H1 (cell line): ENCODE measurements around the gene EDC3. TPM values are rescaled to one million over a fixed set of nuclear protein-coding genes. Genes with fewer than 3 reads are reported as not detected.

Experiments
- BCL11A ChIP-seq, 2 experiments: IDR thresholded peaks; one replicate each; pipeline ENCODE4 v1.6.1; 2011; ENCODE audit warnings: low read depth in 2 of 2, low read length in 2 of 2, mild to moderate bottlenecking in 2 of 2
- BRCA1 ChIP-seq: IDR thresholded peaks from 2 replicates; pipeline ENCODE4 v1.6.1; 2012; ENCODE audit warnings: low read depth, low read length, improper control_type of control experiment
- E2F6 ChIP-seq: IDR thresholded peaks from 2 replicates; pipeline ENCODE4 v1.6.1; 2012; ENCODE audit warnings: inconsistent platforms
- GTF2F1 ChIP-seq: IDR thresholded peaks from 2 replicates; pipeline ENCODE4 v1.6.1; 2012; ENCODE audit warnings: low read depth, low read length, improper control_type of control experiment, borderline replicate concordance
- SAP30 ChIP-seq: fragments of 300-600 bp; sonication (generic); IDR thresholded peaks from 2 replicates; pipeline ENCODE4 v1.7.1; 2012; ENCODE audit warnings: low read length, moderate library complexity, mild to moderate bottlenecking, inconsistent platforms; ENCODE audit not compliant: insufficient read depth, insufficient replicate concordance
- SIRT6 ChIP-seq: IDR thresholded peaks from one replicate; pipeline ENCODE4 v1.7.1; 2012; ENCODE audit warnings: low read length, inconsistent platforms
- SP1 ChIP-seq: IDR thresholded peaks from 2 replicates; pipeline ENCODE4 v1.6.1; 2011; ENCODE audit warnings: low read depth, low read length
- TCF12 ChIP-seq: IDR thresholded peaks from 2 replicates; pipeline ENCODE4 v1.6.1; 2011; ENCODE audit warnings: low read depth, mild to moderate bottlenecking, low read length
- polyA plus RNA-seq, 7 experiments: library from polyadenylated mRNA; depleted of rRNA in 3 of 7; stranded (reverse) in 5 of 7; unstranded in 2 of 7; fragments of >200 nt in 5 of 7; fragments of 200-250 nt in 2 of 7; gene quantifications; 1 replicate in 5 of 7; 2 replicates in 1 of 7; 4 replicates in 1 of 7; pipeline versions ENCODE4 v1.2.1 to v1.2.3, GENCODE V29; 2011 to 2013; ENCODE audit warnings: missing spikeins in 2 of 7, mixed read lengths in 2 of 7
- total RNA-seq: library from RNA; stranded (reverse); fragmentation: NEBNext Ultra II Directional; extraction: Animal tissue kit (Norgen Biotek cat#: 25700); gene quantifications from 2 replicates; pipeline ENCODE4 v1.2.1, GENCODE V29; 2021
- TF ChIP-seq, protein P1 (sequence below): fragments of 300-600 bp; sonication (generic); IDR thresholded peaks from 2 replicates; pipeline ENCODE4 v1.7.1; 2012; ENCODE audit warnings: low read length, moderate library complexity, mild to moderate bottlenecking, inconsistent platforms; ENCODE audit not compliant: insufficient replicate concordance

The EDC3 gene
- total and polyA plus RNA-seq, 2 of the 8 experiments (the other 6 are each of a cell fraction or from before 2014, with no cell fraction given): 45.0 to 50.8 TPM

DNA sequence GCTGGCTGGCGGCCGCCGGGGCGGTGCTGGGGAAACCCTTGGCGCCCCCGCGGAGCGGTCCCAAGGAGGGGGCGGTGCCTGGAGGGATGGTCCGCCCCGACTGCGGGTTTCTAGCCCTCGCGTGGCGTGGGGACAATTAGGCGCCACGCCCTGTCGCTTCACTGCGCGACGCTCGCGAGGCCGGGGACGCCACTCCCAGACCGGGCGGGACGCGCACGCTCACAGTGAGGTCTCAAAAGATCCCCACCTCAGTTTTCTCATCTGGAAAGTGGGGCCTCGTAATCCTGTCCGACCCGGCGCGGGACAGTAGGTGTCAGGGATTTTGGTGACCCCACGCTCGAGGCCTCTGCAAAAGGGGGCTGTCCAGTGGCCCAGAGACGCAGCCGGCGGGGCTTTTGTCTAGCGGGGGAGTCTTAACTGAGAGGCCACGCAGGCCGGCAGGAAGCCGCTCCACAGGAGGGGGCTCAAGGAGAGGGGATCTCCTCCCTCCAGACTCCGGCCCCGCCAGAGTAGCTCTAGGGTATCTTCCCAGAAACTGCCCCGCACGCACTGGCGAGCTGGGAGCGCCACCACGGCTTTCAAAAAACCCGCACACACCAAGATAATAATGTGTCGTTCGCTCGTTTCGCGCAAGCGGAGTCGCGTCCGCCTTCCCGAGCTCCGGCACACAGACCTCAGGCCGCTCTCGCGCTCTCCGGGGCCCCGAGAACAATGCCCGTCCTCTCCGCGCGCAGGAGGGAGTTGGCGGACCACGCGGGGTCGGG, 80.9 kb downstream of the EDC3 start (continued):
- TF ChIP-seq, protein P1, sequence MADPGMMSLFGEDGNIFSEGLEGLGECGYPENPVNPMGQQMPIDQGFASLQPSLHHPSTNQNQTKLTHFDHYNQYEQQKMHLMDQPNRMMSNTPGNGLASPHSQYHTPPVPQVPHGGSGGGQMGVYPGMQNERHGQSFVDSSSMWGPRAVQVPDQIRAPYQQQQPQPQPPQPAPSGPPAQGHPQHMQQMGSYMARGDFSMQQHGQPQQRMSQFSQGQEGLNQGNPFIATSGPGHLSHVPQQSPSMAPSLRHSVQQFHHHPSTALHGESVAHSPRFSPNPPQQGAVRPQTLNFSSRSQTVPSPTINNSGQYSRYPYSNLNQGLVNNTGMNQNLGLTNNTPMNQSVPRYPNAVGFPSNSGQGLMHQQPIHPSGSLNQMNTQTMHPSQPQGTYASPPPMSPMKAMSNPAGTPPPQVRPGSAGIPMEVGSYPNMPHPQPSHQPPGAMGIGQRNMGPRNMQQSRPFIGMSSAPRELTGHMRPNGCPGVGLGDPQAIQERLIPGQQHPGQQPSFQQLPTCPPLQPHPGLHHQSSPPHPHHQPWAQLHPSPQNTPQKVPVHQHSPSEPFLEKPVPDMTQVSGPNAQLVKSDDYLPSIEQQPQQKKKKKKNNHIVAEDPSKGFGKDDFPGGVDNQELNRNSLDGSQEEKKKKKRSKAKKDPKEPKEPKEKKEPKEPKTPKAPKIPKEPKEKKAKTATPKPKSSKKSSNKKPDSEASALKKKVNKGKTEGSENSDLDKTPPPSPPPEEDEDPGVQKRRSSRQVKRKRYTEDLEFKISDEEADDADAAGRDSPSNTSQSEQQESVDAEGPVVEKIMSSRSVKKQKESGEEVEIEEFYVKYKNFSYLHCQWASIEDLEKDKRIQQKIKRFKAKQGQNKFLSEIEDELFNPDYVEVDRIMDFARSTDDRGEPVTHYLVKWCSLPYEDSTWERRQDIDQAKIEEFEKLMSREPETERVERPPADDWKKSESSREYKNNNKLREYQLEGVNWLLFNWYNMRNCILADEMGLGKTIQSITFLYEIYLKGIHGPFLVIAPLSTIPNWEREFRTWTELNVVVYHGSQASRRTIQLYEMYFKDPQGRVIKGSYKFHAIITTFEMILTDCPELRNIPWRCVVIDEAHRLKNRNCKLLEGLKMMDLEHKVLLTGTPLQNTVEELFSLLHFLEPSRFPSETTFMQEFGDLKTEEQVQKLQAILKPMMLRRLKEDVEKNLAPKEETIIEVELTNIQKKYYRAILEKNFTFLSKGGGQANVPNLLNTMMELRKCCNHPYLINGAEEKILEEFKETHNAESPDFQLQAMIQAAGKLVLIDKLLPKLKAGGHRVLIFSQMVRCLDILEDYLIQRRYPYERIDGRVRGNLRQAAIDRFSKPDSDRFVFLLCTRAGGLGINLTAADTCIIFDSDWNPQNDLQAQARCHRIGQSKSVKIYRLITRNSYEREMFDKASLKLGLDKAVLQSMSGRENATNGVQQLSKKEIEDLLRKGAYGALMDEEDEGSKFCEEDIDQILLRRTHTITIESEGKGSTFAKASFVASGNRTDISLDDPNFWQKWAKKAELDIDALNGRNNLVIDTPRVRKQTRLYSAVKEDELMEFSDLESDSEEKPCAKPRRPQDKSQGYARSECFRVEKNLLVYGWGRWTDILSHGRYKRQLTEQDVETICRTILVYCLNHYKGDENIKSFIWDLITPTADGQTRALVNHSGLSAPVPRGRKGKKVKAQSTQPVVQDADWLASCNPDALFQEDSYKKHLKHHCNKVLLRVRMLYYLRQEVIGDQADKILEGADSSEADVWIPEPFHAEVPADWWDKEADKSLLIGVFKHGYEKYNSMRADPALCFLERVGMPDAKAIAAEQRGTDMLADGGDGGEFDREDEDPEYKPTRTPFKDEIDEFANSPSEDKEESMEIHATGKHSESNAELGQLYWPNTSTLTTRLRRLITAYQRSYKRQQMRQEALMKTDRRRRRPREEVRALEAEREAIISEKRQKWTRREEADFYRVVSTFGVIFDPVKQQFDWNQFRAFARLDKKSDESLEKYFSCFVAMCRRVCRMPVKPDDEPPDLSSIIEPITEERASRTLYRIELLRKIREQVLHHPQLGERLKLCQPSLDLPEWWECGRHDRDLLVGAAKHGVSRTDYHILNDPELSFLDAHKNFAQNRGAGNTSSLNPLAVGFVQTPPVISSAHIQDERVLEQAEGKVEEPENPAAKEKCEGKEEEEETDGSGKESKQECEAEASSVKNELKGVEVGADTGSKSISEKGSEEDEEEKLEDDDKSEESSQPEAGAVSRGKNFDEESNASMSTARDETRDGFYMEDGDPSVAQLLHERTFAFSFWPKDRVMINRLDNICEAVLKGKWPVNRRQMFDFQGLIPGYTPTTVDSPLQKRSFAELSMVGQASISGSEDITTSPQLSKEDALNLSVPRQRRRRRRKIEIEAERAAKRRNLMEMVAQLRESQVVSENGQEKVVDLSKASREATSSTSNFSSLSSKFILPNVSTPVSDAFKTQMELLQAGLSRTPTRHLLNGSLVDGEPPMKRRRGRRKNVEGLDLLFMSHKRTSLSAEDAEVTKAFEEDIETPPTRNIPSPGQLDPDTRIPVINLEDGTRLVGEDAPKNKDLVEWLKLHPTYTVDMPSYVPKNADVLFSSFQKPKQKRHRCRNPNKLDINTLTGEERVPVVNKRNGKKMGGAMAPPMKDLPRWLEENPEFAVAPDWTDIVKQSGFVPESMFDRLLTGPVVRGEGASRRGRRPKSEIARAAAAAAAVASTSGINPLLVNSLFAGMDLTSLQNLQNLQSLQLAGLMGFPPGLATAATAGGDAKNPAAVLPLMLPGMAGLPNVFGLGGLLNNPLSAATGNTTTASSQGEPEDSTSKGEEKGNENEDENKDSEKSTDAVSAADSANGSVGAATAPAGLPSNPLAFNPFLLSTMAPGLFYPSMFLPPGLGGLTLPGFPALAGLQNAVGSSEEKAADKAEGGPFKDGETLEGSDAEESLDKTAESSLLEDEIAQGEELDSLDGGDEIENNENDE: no peak
- TF ChIP-seq GTF2F1 (no peak), BRCA1 (no peak), SIRT6 (no peak), SP1 (no peak), BCL11A (IDR thresholded peaks at IDR 0.05; ENCODE audit: low read depth in 2 of 2, low read length in 2 of 2) (no peak), SAP30 (peak; percentile 50), E2F6 (no peak), TCF12 (no peak)
